HTR-8/SVneo (cell line): ENCODE data around the gene ETS1.

Source experiments
- DNase-seq: peaks from one replicate; pipeline ENCODE4 v3.0.0; 2011; ENCODE audit warnings: low spot score, mixed read lengths; ENCODE audit not compliant: insufficient read length
- FAIRE-seq: peaks from 2 replicates; lab custom pipeline; 2011; peaks lifted over from hg19 to GRCh38; lab: Jason Lieb, UNC

Gene ETS1

GRCh38 chr11:128596250-128596649 is 8.9 kb upstream of the ETS1 start:
- FAIRE-seq (no peak), DNase-seq (no peak)

- no peak for DNase-seq
Measured at GRCh38 chr11:128595775-128596174, 8.4 kb upstream of the ETS1 start.

GRCh38 chr11:128595221-128595620 is 7.9 kb upstream of the ETS1 start:
- FAIRE-seq = no peak
- no peak for DNase-seq

More at GRCh38 chr11:128595775-128596174, 8.4 kb upstream of the ETS1 start:
- FAIRE-seq = no peak

- DNase-seq (no peak), FAIRE-seq (no peak)
Measured at GRCh38 chr11:128594226-128594625, 6.9 kb upstream of the ETS1 start.

GRCh38 chr11:128593281-128593680 is 5.9 kb upstream of the ETS1 start:
- no peak for DNase-seq
- FAIRE-seq = no peak

- FAIRE-seq (no peak), DNase-seq (no peak)
Measured at GRCh38 chr11:128592454-128592853, 5.1 kb upstream of the ETS1 start.

GRCh38 chr11:128590587-128590986 is 3.2 kb upstream of the ETS1 start:
- FAIRE-seq = no peak
- DNase-seq = no peak

GRCh38 chr11:128589998-128590397 is 2.6 kb upstream of the ETS1 start:
- DNase-seq (no peak), FAIRE-seq (no peak)

- DNase-seq (no peak), FAIRE-seq (no peak)
Measured at GRCh38 chr11:128588093-128588492, 735 bp upstream of the ETS1 start.

GRCh38 chr11:128586689-128587088 is 669 bp downstream of the ETS1 start:
- DNase-seq (no peak), FAIRE-seq (no peak)

GRCh38 chr11:128585498-128586238 is 1.7 kb downstream of the ETS1 start:
- DNase-seq (no peak), FAIRE-seq (no peak)

- no peak for FAIRE-seq
- DNase-seq = no peak
Measured at GRCh38 chr11:128584253-128584652, 3.1 kb downstream of the ETS1 start.

GRCh38 chr11:128582496-128583366 is 4.6 kb downstream of the ETS1 start:
- FAIRE-seq (no peak), DNase-seq (peak; percentile 60)

GRCh38 chr11:128581561-128582272 is 5.6 kb downstream of the ETS1 start:
- DNase-seq (no peak), FAIRE-seq (no peak)

GRCh38 chr11:128580612-128581011 is 6.7 kb downstream of the ETS1 start:
- DNase-seq (no peak), FAIRE-seq (no peak)

- FAIRE-seq (no peak), DNase-seq (no peak)
Measured at GRCh38 chr11:128579798-128580504, 7.4 kb downstream of the ETS1 start.

- no peak for FAIRE-seq
Measured at GRCh38 chr11:128576555-128576954, 10.8 kb downstream of the ETS1 start.

GRCh38 chr11:128575961-128576350 is 11.4 kb downstream of the ETS1 start:
- DNase-seq = no peak
- FAIRE-seq = no peak

More at GRCh38 chr11:128576555-128576954, 10.8 kb downstream of the ETS1 start:
- no peak for DNase-seq

GRCh38 chr11:128575174-128575960 is 12.0 kb downstream of the ETS1 start:
- FAIRE-seq = no peak
- DNase-seq = no peak
